Left lobe of liver (tissue), 2 donors: ENCODE data around the gene RNU6-9. TPM values are rescaled to one million over a fixed set of nuclear protein-coding genes. Genes with fewer than 3 reads are reported as not detected.
A peak's percentile ranks its signal among the peaks of the same experiment; 100 is the strongest.

Experiments
- ATAC-seq: fragments of 200-7000 bp; cut with Tn5 transposase; one replicate; pipeline ENCODE4 v1.9.1; 2020; ENCODE audit warnings: mild to moderate bottlenecking, moderate library complexity
- DNase-seq: peaks from one replicate; pipeline ENCODE4 v3.0.0-alpha.2; 2020; ENCODE audit warnings: low spot score
- total RNA-seq: library from RNA; stranded (reverse); gene quantifications from one replicate; pipeline ENCODE4 v1.2.1, GENCODE V29; 2021
- donor health status: DM: no; HTN: no; CAD: no; lungs with moderate emphysema.
- donor health status: DM: no; HTN: yes; CAD: no.

Gene RNU6-9
- total RNA-seq, 1 donor from 2014 or later = not detected

DNA sequence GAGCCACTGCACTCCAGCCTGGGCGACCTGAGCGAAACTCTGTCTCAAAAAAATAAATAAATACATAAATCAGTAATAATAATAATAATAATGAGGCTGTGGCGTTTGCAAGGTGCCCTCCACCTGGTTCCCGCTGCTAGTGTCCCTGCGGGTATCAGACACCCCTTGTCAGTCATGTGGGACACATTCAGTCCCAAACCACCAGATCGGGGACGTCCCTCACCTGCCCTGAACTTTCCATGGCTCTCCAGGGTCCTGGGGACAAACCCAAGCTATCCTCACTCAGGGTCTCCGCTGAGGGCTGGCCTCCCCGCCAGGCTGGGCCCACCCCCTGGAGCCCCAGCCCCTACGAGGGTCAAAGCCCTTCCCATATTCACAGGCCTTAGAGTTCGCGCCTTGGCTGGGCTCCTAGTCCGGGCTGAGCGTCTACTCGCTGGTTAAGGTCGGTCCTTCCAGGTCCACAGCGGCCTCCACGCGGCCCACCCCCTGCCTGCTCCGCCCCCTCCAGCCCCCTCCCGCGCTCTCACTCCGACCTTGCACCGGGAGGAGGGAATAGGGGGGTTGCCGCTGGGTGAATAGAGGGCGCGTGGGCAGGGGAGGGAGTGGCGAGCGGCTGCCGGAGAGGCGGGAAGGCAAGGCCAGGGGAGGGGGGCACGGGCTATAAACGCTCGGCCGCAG lies 23.5 kb downstream of the RNU6-9 start:
- DNase-seq (no peak), ATAC-seq (no peak)

DNA sequence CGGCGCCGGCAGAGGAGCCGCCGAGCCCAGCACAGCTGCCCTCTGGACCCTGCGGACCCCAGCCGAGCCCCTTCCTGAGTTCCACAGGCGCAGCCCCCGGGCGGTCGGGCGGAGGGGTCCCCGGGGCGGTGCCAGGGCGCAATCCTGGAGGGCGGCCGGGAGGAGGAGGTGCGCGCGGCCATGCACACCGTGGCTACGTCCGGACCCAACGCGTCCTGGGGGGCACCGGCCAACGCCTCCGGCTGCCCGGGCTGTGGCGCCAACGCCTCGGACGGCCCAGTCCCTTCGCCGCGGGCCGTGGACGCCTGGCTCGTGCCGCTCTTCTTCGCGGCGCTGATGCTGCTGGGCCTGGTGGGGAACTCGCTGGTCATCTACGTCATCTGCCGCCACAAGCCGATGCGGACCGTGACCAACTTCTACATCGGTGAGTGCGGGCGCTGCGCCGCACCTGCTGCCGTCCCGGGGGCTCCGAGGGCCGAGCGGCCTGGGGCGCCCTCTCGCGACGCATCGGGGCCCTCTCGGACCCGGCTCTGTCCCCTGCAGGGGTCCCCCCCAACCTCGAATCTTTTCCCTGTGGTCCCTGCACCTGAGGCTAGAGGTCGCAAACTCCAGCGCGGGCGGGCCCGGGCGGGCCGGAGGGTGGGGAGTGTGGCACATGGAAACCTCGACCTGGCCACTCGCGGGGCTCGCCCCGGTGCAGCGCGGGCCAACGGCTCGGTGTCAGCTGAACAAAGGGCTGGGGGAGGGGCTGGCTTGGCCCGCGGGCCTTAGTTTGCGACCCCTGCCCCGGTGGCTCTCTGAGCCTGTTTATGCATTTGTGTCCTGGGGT lies 24.3 kb downstream of the RNU6-9 start, which contains the start of gene KISS1R:
Gene KISS1R (plus strand): TSS at position 11 of the 829 bp plus-strand sequence. CDS start 170 bp downstream, at position 181.
- no peak for DNase-seq
- ATAC-seq = peak; percentile 16

- DNase-seq = no peak
- ATAC-seq = no peak
Measured at GRCh38 chr19:918152-918437, 24.8 kb downstream of the RNU6-9 start.

DNA sequence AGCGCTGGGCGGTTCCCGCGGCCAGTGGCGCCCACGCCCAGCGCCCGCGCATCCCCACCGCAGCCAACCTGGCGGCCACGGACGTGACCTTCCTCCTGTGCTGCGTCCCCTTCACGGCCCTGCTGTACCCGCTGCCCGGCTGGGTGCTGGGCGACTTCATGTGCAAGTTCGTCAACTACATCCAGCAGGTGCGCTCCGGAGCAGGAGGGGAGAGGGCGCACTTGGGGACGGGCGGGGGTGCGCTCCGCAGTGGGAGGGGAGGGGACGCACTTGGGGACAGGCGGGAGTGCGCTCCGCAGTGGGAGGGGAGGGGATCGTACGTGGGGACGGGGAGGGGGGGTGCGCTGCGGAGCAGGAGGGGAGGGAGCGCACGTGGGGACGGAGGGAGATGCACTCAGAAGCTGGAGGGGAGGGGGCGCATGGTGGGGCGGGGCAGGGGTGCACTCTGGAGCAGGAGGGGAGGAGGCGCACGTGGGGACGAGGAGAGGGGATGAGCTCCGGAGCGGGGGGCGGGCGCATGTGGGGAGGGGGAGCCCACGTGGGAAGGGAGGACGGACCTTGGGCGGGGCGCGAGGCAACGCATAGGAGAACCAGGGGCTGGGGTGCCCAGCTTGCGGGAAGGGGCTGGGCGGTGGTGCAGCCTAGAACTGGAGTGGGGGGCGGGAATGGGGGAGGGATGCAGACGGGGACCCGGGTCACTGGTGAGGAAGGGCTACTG lies 25.4 kb downstream of the RNU6-9 start:
- no peak for ATAC-seq

GRCh38 chr19:919199-920050 lies 26.1 kb downstream of the RNU6-9 start:
- ATAC-seq (no peak), DNase-seq (no peak)

More for the DNA sequence above, 25.4 kb downstream of the RNU6-9 start:
- no peak for DNase-seq

DNA sequence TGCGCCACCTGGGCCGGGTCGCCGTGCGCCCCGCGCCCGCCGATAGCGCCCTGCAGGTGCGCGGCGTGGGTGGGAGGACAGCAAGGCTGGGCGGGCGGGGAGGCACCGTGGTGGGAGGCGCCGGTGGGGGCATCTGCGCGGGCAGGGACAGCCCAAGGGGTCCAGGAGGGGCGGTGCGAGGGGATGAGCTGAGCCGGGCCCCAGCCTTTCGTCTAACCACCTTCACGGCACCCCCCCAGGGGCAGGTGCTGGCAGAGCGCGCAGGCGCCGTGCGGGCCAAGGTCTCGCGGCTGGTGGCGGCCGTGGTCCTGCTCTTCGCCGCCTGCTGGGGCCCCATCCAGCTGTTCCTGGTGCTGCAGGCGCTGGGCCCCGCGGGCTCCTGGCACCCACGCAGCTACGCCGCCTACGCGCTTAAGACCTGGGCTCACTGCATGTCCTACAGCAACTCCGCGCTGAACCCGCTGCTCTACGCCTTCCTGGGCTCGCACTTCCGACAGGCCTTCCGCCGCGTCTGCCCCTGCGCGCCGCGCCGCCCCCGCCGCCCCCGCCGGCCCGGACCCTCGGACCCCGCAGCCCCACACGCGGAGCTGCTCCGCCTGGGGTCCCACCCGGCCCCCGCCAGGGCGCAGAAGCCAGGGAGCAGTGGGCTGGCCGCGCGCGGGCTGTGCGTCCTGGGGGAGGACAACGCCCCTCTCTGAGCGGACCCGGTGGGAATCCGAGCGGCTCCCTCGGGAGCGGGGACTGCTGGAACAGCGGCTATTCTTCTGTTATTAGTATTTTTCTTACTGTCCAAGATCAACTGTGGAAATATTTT lies 27.0 kb downstream of the RNU6-9 start:
- no peak for DNase-seq
- ATAC-seq = peak; percentile 2

DNA sequence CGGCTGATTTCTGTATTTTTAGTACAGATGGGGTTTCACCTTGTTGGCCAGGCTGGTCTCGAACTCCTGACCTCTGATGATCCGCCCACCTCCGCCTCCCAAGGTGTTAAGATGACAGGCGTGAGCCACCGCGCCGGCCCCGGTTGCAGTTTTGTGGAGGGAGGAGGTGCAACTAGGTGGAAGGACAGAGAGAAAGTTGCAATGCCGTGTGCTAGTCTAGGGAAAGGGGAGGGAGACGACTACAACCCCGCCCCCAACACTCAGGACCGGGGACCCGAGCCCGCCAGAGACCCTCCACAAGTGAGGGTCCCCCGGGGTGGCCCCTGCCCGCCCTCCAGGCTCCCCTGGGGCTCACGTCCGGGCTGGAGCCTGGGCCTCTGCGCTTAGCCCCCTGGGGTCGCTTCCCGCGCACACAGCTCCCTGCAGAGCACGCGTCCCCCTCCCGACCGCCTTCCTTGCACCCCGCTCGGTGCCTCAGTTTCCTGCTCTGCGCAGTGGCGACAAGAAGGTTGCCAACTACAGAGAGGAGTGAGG lies 31.3 kb downstream of the RNU6-9 start:
- ATAC-seq (no peak), DNase-seq (no peak)

DNA sequence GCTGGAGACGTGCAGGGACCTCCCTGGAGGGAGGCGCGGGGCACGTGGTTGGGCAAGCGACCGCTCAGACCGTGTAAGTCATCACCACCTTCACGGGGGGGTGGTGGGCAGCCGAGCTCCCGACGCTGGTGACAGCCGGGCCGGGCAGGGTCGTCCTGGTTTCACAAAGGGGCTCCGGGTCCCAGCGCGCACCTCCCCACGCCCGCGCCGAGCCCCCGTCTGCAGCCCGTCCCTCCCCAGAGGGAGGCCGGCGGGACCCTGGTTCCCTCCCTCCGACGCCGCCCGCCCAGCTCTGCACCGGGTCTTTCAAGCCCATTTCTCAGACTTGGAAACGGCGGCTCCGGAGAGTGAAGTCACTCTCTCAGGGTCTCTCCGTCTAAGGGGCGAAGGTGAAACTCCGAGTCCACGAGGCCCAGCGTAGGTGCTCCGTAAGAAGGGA lies 31.8 kb downstream of the RNU6-9 start:
- DNase-seq (no peak), ATAC-seq (peak; percentile 61)

- DNase-seq = peak; percentile 82
Measured at GRCh38 chr19:925526-926322, 32.4 kb downstream of the RNU6-9 start, which contains the start of gene ARID3A. Gene ARID3A, plus strand, starts transcription at chr19:926035. Its CDS starts 3,494 bp downstream, at chr19:929529.

GRCh38 chr19:926323-926588 lies 33.0 kb downstream of the RNU6-9 start:
- no peak for DNase-seq
- no peak for ATAC-seq

More at GRCh38 chr19:925526-926322, 32.4 kb downstream of the RNU6-9 start, which contains the start of gene ARID3A:
- ATAC-seq = peak; percentile 80

GRCh38 chr19:926589-927350 lies 33.5 kb downstream of the RNU6-9 start:
- ATAC-seq (peak; percentile 53), DNase-seq (peak; percentile 83)

DNA sequence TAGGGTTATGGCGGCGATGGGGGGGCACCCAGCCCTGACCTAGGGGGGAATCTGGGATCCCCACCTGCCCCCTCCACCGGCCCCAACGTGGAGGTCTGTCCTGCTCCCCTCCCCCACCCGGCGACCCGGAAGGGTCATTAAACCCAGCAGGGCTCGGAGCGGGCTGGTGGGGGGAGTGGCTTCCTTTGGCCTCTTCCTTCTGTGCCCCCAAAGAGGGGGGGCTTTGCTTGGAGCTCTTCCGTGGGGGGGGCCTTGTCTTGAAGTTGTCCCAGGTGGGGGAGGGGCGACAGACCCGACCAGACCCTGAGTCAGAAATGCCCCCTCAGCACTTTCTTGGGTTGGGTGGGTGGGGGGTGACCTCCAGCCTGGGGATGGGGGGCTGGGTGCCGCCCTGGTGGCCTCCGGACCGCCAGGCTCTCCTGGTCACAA lies 34.1 kb downstream of the RNU6-9 start:
- no peak for ATAC-seq
- DNase-seq = no peak

DNA sequence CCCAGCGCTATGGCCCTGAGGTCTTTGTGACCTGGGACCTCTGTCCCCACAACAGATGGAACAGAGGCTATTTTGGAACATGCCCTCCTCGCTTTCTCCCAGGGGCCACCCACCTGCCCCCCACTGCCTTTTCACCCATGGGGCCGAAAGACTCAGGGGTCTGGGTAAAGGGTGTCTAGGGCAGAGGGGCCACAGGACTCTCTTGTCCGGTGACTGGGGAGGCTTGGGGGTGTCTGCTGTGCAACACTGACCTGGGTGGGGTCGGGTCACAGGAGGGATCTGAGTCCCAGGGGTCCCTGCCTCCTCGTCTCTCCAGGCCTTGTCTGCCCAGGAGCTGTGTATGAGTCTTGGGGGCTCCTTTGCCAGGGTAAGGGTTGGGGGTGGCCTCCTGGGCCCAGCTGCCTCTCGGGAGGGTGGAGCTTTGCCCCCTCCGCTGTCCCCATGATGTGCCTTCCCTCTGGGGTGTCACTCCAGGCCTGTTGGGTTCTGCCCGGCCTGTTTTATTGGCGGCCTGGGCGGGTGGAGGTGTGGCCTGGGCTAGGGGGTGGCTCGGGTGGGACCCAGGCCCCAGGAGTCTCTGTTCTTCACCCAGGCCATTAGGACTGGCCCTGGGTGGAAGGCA lies 34.6 kb downstream of the RNU6-9 start:
- DNase-seq = no peak

DNA sequence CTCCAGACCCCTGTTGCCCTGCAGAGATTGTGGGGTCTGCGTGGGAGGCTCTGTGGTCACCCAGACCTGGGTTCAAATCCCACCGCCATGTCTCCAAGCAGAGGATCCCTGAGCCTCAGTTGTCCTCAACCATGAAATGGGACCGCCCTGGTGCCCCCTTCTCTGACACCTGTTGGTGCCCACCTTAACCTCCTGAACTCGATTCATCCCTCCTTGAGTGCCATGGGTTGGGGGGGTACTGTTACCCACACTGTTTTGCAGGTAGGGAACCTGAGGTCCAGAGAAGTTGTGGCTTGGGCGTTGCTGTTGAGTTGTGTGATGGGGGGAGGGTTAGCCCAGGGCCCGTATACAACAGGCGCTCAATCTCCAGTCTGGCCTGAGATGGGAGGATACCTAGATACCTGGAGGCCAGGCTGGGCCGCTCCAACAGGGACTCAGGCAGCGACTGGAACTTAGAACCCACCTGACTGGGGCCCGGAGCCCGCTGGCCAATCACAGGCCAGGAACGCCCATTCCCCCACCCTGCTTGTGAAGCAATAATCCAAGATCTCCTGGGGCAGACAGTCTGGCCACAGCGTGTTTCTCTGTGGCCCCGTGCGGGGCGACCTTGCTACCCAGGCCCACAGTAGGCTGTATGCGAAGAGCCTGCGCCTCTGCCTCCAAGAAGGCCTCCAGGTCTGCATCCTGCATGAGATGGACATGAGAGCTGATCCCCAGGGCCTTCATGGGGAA lies 35.4 kb downstream of the RNU6-9 start:
- ATAC-seq = peak; percentile 17
- no peak for DNase-seq

More for the DNA sequence above, 34.6 kb downstream of the RNU6-9 start:
- no peak for ATAC-seq

DNA sequence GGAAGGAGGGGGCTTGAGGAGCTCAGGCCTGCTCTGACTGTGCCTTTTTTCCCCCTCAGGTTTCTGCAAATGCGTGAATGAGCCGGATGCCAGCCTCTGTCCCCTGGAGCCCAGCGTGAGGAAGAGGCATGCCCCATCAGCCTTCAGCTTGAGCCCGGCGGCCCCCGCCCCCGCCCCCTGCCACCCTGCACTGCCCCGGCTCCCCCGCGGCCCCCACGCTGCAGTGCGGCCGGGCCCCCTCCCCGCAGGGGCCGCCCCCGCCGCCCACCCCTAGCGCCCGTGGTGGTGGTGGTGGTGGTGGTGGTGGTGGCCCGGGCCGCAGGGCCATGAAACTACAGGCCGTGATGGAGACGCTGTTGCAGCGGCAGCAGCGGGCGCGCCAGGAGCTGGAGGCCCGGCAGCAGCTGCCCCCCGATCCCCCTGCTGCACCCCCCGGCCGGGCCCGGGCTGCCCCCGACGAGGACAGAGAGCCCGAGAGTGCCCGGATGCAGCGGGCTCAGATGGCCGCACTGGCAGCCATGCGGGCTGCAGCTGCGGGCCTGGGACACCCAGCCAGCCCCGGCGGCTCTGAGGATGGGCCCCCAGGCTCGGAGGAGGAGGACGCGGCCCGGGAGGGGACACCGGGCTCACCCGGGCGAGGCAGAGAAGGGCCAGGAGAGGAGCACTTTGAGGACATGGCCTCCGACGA lies 36.1 kb downstream of the RNU6-9 start:
- no peak for DNase-seq
- no peak for ATAC-seq

- ATAC-seq (no peak), DNase-seq (no peak)
Measured at GRCh38 chr19:929891-930258, 36.6 kb downstream of the RNU6-9 start.
